Smooth muscle cell (in vitro differentiated cells): Measurements from ENCODE around the gene SLC9C2. TPM values are rescaled to one million over a fixed set of nuclear protein-coding genes. Genes with fewer than 3 reads are reported as not detected.

ENCODE experiments used
- DNase-seq: peaks from one replicate; lab custom pipeline; 2025; ENCODE audit not compliant: unreplicated experiment; lab: John Stamatoyannopoulos, UW
- H2AFZ ChIP-seq: fragments of 200-600 bp; sonication (generic); 2 replicates; pipeline ENCODE4 v1.6.0; 2016; ENCODE audit warnings: antibody characterized with exemption, low read depth, mild to moderate bottlenecking
- H3F3A ChIP-seq: fragments of 200-600 bp; sonication (generic); 2 replicates; pipeline ENCODE4 v1.6.0; 2017; ENCODE audit warnings: antibody characterized with exemption, low read depth
- H3K27ac ChIP-seq: fragments of 200-600 bp; sonication (generic); 2 replicates; pipeline ENCODE4 v1.5.1; 2016; ENCODE audit warnings: low read depth, mild to moderate bottlenecking
- H3K27me3 ChIP-seq: fragments of 200-600 bp; sonication (generic); 2 replicates; pipeline ENCODE4 v1.6.1; 2016; ENCODE audit warnings: low read depth, mild to moderate bottlenecking
- H3K36me3 ChIP-seq: fragments of 200-600 bp; sonication (generic); 2 replicates; pipeline ENCODE4 v1.5.1; 2016; ENCODE audit warnings: low read depth
- H3K4me1 ChIP-seq: fragments of 200-600 bp; sonication (generic); 2 replicates; pipeline ENCODE4 v1.5.1; 2016; ENCODE audit warnings: low read depth
- H3K4me2 ChIP-seq: fragments of 200-600 bp; sonication (generic); 2 replicates; pipeline ENCODE4 v1.6.0; 2016; ENCODE audit warnings: mild to moderate bottlenecking
- H3K4me3 ChIP-seq: fragments of 200-600 bp; sonication (generic); 2 replicates; pipeline ENCODE4 v1.5.1; 2016; ENCODE audit warnings: mild to moderate bottlenecking
- H3K79me2 ChIP-seq: fragments of 200-600 bp; sonication (generic); 2 replicates; pipeline ENCODE4 v1.6.0; 2016; ENCODE audit warnings: low read depth, mild to moderate bottlenecking
- H3K9ac ChIP-seq: fragments of 200-600 bp; sonication (generic); 2 replicates; pipeline ENCODE4 v1.6.0; 2016; ENCODE audit warnings: low read depth
- H3K9me3 ChIP-seq: fragments of 200-600 bp; sonication (generic); replicated peaks from 2 replicates; pipeline ENCODE4 v1.5.1; 2016; ENCODE audit warnings: low read depth
- H4K20me1 ChIP-seq: fragments of 200-600 bp; sonication (generic); 2 replicates; pipeline ENCODE4 v1.6.0; 2016; ENCODE audit warnings: low read depth
- WGBS: methylation state at CpG from one replicate; pipeline ENCODE4 v1.1.7; 2016; ENCODE audit warnings: low lambda C conversion rate; 5-methylcytosine and 5-hydroxymethylcytosine counted together
- polyA plus RNA-seq: library from polyadenylated mRNA; unstranded; fragments of >200 nt; fragmentation: Nextera tagmentation; extraction: Ambion mirVana; gene quantifications from 2 replicates; pipeline ENCODE4 v1.2.1, GENCODE V29; 2016
- total RNA-seq: library from RNA; depleted of rRNA; stranded (reverse); fragments of >200 nt; gene quantifications from 2 replicates; pipeline ENCODE4 v1.2.3, GENCODE V29; 2014
- TF ChIP-seq, protein P1 (sequence below): fragments of 200-600 bp; sonication (generic); IDR thresholded peaks from 2 replicates; pipeline ENCODE4 v1.5.1; 2017; ENCODE audit warnings: borderline replicate concordance, mild to moderate bottlenecking, antibody characterized with exemption; ENCODE audit not compliant: insufficient read depth, poor library complexity, severe bottlenecking

Gene SLC9C2
- total and polyA plus RNA-seq, 2 experiments from 2014 or later: 0.35 TPM; not detected in 1

DNA sequence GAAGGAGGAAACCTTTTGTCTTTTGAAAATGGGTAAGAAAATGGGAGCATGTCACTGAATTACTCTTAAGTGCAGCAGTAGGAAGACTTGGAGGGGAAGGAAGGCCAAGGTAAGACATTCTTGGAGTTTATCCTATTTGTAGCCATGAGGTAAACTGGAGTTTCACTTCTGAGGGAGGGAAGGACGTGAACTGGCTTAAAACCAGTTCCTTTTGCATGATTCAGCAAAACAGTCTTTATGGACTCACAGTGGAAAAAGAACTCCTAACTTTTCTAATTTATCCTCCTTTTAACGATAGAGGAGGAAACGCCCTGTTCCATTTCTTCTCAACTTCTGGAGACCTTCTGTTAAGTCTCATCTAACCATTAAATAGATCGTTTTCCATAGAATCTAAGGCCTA, 123.2 kb downstream of the SLC9C2 start:
- Histone ChIP-seq H3K9ac (peak overlapping the region; percentile 3), H4K20me1 (peaks cover 64% of the 10 kb centered on the region), H3K27ac (peak overlapping the region; percentile 92), H2AFZ (no peak overlapping the region), H3K4me2 (peak overlapping the region; percentile 92), H3K79me2 (peaks cover 59% of the 10 kb centered on the region), H3K36me3 (peaks cover 22% of the 10 kb centered on the region), H3K4me3 (peak overlapping the region; percentile 74), H3K4me1 (peaks cover 31% of the 10 kb centered on the region), H3F3A (peaks cover 7% of the 10 kb centered on the region), H3K27me3 (no peaks in the 10 kb centered on the region), H3K9me3 (no peaks in the 10 kb centered on the region)
- DNase-seq: no peak
- TF ChIP-seq, protein P1, sequence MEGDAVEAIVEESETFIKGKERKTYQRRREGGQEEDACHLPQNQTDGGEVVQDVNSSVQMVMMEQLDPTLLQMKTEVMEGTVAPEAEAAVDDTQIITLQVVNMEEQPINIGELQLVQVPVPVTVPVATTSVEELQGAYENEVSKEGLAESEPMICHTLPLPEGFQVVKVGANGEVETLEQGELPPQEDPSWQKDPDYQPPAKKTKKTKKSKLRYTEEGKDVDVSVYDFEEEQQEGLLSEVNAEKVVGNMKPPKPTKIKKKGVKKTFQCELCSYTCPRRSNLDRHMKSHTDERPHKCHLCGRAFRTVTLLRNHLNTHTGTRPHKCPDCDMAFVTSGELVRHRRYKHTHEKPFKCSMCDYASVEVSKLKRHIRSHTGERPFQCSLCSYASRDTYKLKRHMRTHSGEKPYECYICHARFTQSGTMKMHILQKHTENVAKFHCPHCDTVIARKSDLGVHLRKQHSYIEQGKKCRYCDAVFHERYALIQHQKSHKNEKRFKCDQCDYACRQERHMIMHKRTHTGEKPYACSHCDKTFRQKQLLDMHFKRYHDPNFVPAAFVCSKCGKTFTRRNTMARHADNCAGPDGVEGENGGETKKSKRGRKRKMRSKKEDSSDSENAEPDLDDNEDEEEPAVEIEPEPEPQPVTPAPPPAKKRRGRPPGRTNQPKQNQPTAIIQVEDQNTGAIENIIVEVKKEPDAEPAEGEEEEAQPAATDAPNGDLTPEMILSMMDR: no peak
- WGBS: 54% methylated on average over 4 of the region's 4 CpGs

DNA sequence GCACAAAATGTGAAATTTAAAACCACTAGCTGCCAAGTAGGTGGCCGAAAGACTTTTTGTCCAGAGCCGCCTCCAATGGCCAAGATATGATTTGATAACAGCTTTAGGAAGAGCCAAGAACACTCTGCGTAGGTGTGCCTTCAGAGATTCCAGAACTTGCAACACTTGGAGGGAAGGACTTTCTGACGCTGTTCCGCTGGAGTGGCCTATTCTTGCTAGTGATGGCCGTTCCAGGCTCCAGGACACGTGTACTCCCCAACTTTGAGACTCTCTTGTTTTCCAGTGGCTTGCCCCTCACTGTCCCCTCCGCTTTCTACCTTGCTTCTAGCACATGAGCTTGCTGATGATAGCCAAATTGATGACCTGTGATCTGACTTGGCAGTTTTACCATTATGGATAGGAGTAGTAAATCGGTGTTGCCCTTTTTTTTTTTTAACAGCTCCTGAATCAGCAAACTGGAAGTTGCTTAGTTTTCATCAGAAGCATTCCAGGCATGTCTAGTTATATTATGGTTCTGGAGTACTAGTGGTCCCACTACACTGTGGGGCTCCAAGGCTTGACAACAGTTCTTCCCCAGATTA, 124.7 kb downstream of the SLC9C2 start:
- TF ChIP-seq, protein P1: no peak
- peaks cover 55% of the 10 kb centered on the region for H3K79me2 ChIP-seq
- WGBS: 0% methylated on average over 9 of the region's 9 CpGs

DNA sequence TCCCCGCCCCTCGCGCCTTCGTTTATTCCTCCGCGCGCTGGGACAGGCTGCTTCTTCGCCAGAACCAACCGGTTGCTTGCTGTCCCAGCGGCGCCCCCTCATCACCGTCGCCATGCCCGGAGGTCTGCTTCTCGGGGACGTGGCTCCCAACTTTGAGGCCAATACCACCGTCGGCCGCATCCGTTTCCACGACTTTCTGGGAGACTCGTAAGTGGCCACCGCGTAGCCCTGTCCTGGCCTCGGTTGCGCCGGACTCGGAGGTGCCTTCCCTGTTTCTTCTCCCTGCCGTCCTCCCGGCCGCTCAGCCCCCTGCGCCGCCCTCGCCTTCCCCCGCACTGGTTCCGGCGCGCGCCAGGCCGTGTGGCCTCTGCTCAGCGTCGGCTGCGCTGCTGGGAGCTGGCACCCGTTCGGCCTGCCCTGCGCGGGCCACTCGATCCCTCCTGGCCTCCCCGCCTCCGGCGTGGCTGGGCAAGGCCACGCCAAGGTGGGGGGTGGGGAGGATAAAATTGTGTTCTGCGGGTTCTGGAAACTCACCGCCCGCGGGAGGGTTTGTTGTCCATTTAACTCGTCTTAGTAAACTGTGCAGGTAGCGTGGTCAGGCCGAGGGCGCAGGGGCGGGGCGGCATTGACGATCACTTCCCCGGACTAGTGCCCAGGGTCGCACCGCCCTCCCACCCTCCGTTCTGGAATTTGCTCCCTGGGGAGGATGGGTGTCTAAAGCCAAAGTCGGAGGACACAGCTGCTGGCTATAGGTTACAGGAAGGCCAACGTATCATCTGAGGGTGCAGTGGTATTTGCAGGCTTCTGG, 125.4 kb downstream of the SLC9C2 start, which contains the start of gene PRDX6:
Gene PRDX6 (plus strand): TSS at position 50 of the 808 bp plus-strand sequence. CDS start 63 bp downstream, at position 113.
- Histone ChIP-seq H2AFZ (peak within 1 kb of the TSS; percentile 71), H3K9me3 (no peaks in the 10 kb centered on the region), H3K36me3 (peaks cover 10% of the 10 kb centered on the region), H3F3A (peaks cover 16% of the 10 kb centered on the region), H3K79me2 (peaks cover 59% of the 10 kb centered on the region), H3K4me1 (peaks cover 44% of the 10 kb centered on the region), H3K4me2 (peak within 1 kb of the TSS; percentile 92), H3K9ac (peak within 1 kb of the TSS; percentile 89), H3K27me3 (no peaks in the 10 kb centered on the region), H4K20me1 (peaks cover 45% of the 10 kb centered on the region), H3K27ac (peak within 1 kb of the TSS; percentile 94), H3K4me3 (peak within 1 kb of the TSS; percentile 74)
- TF ChIP-seq, protein P1: no peak
- no peak for DNase-seq
- 1% methylated on average over 44 of the region's 69 CpGs for WGBS

More for the DNA sequence above, 124.7 kb downstream of the SLC9C2 start:
- Histone ChIP-seq H3K4me1 (peaks cover 41% of the 10 kb centered on the region), H3K27ac (peak overlapping the region; percentile 92), H3K9me3 (no peaks in the 10 kb centered on the region), H3K27me3 (no peaks in the 10 kb centered on the region), H4K20me1 (peaks cover 52% of the 10 kb centered on the region), H3K9ac (peak overlapping the region; percentile 89), H3F3A (peaks cover 14% of the 10 kb centered on the region), H3K4me3 (peak overlapping the region; percentile 74), H2AFZ (no peak overlapping the region), H3K4me2 (peak overlapping the region; percentile 92), H3K36me3 (peaks cover 16% of the 10 kb centered on the region)
- no peak for DNase-seq
